ENCODE data around the gene DUSP3.
"Not testable (repeated sequence)": the region's sequence is repeated elsewhere in the genome, so short reads cannot be mapped to it uniquely, and the experiment has no call there.

Gene DUSP3

GRCh38 chr17:43799047-43799446, 20.3 kb upstream of the DUSP3 start:
- DNase-seq, result no peak

- DNase-seq, result not testable (repeated sequence)
Observed at GRCh38 chr17:43798024-43798423, 19.2 kb upstream of the DUSP3 start.

- not testable (repeated sequence) for DNase-seq
Observed at GRCh38 chr17:43792668-43793067, 13.9 kb upstream of the DUSP3 start.

GRCh38 chr17:43791589-43791988, 12.8 kb upstream of the DUSP3 start:
- peak; percentile 23 for DNase-seq

- DNase-seq, result no peak
Observed at GRCh38 chr17:43790311-43790940, 11.6 kb upstream of the DUSP3 start.

- no peak for DNase-seq
Observed at GRCh38 chr17:43789482-43789881, 10.7 kb upstream of the DUSP3 start.

GRCh38 chr17:43788540-43788939, 9.8 kb upstream of the DUSP3 start:
- DNase-seq, result no peak

DNA sequence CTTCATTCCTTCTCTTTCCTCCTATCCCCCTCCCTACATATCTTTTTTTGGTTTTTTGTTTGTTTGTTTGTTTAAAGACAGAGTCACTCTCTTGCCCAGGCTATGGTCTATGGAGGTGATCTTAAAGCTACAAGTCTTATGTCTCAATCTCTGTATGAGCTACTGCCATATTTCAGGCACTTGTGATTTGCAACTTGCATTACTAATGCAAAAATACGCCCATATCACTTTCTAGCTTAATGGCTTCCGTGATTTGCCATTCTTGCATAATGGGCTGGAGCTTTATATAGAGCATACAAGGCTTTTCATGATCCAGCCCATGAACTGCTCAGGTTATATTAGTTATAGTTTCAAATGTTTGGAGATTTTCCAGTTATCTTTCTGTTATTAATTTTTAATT, 9.0 kb upstream of the DUSP3 start:
- DNase-seq, result no peak

- DNase-seq, result no peak
Observed at GRCh38 chr17:43784628-43785101, 5.9 kb upstream of the DUSP3 start.

DNA sequence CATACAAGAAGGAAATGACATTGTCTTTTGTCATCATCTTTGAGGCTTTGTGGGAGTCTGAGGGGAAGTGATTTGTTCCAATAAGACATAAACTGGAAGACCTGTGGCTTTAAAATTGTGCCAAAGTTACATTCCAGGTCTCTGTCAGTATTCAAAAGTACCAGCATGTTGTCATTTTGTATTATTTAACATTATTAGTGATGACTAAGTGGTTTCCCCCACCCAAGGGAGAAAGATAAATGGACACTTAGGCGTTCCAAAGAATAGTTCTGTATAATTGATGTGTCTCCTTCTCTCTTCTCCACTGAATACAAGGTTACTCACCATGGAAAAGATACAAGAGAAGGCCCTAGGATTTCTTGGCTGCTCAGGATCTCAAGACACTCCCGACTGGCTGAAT, 5.3 kb upstream of the DUSP3 start:
- no peak for DNase-seq

GRCh38 chr17:43782913-43783680, 4.3 kb upstream of the DUSP3 start:
- DNase-seq, result no peak

GRCh38 chr17:43780135-43780534, 1.4 kb upstream of the DUSP3 start, which contains the start of gene CFAP97D1:
Gene CFAP97D1, plus strand, starts transcription at chr17:43780435. Its CDS starts 28 bp downstream, at chr17:43780463.
- no peak for DNase-seq

- no peak for DNase-seq
Observed at GRCh38 chr17:43779145-43780125, 658 bp upstream of the DUSP3 start.

DNA sequence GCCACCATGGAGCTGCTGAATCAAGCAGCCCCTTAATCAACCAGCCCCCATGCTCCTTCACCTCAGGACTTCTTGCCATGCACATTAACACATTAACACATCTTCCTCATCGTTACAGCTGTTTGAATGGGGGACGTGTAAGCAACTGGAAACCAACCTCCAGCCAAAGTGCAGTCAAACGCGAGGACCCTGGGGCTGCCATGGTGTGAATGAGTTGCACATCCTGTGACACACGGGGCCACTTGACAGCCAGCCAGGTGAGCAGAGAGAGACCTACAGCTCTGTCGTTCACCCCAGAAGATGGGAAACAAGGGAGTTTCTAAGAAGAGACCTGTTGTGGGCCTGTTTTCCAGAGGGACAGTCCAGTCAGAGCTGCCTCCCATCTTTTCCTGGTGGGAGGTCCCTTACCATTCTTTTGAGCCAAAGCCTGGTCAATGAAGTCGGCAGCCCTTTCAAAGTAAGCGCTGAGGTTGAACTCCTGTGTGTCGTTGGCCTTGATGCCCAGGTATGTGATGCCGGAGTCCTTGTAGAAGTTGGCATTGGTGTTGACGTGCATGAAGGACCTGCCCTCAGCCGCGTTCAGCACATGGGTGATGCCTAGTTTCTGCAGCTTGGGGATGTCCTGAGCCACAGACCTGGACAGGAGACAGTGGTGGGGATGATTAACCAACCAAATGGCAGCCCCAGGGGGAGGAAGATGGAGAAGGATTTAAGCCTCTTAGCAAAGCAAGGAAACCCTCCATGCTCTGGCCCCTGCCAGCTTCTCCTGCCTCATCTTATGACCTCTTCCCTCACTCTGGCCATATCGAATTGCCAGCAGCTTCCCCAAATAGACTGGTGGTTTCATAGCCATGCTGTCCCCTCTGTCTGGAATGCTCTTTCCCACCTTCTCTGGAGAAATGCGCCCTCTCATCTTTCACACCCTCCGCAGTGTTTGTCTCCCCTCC, 4.2 kb downstream of the DUSP3 start:
- no peak for DNase-seq

- DNase-seq, result peak; percentile 6
Observed at GRCh38 chr17:43772877-43773648, 5.7 kb downstream of the DUSP3 start.

- DNase-seq, result no peak
Observed at GRCh38 chr17:43771463-43771862, 7.3 kb downstream of the DUSP3 start.

GRCh38 chr17:43770957-43771356, 7.8 kb downstream of the DUSP3 start:
- no peak for DNase-seq

DNA sequence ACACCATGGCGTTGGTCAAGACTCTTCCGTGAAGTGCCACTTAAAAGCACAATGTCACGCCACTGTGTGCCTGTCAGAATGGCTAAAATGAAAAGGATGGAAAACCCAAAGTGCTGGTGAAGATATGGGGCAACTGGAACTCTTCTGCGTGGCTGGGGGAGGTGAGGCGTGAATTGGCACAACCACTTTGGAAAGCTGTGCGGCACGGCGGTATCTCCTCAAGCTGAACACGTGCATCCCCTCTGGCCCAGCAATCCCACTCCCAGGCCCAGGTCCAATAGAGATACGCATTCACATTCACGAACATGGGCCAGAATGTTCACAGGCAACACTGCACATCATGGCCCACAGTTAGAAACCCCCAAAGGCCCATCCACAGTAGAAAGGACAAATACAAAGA, 8.9 kb downstream of the DUSP3 start:
- DNase-seq, result no peak

- DNase-seq, result no peak
Observed at GRCh38 chr17:43769426-43769825, 9.4 kb downstream of the DUSP3 start.

GRCh38 chr17:43768943-43769342, 9.8 kb downstream of the DUSP3 start:
- no peak for DNase-seq

DNA sequence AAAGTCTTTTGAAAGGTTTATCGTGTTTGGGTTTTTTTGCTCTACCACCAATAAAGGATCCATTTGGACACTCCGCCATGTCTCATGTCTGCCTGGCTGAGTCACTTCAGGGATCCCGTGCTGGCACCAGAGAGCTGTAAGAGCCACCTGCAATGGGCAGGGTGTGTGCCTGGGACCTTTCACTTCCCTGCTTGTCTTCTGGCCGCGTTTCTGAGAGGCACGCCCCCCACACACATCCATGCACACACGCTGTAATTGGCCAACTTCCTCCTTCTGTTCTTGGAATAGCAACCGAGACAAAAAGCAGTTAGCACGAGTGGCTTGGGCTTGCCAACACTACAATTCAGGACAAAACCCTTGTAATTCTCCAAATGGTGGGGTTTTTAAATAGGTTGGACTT, 10.4 kb downstream of the DUSP3 start:
- DNase-seq, result peak; percentile 19

All from CD4-positive, alpha-beta T cell treated with Interleukin-4 for 4 hours (primary cell).